ENCODE data around the gene COL17A1.

- TF ChIP-seq CTCF (IDR thresholded peaks at IDR 0.05) (no peak), POLR2A (IDR thresholded peaks at IDR 0.05) (no peak)
Measured at GRCh38 chr10:104025524-104025923, 60.2 kb downstream of the COL17A1 start.
